HG02973 (cell line): ENCODE measurements around the gene ENTHD1.
A peak's percentile ranks its signal among the peaks of the same experiment; 100 is the strongest.
"Not testable (repeated sequence)": the region's sequence is repeated elsewhere in the genome, so short reads cannot be mapped to it uniquely, and the experiment has no call there.

Source experiments
- ATAC-seq: cut with Tn5 transposase; IDR thresholded peaks from one replicate; pipeline ENCODE4 v1.9.1; 2021; ENCODE audit warnings: moderate library complexity; ENCODE audit not compliant: unreplicated experiment

The ENTHD1 gene

GRCh38 chr22:39851606-39852315, 41.8 kb downstream of the ENTHD1 start:
- ATAC-seq, result no peak

GRCh38 chr22:39847477-39847876, 46.1 kb downstream of the ENTHD1 start:
- no peak for ATAC-seq

GRCh38 chr22:39846539-39846938, 47.0 kb downstream of the ENTHD1 start:
- not testable (repeated sequence) for ATAC-seq

GRCh38 chr22:39845529-39845928, 48.0 kb downstream of the ENTHD1 start:
- no peak for ATAC-seq

- no peak for ATAC-seq
Observed at GRCh38 chr22:39839917-39840510, 53.5 kb downstream of the ENTHD1 start.

GRCh38 chr22:39839204-39839603, 54.4 kb downstream of the ENTHD1 start:
- ATAC-seq, result no peak

- no peak for ATAC-seq
Observed at GRCh38 chr22:39833610-39834009, 60.0 kb downstream of the ENTHD1 start.

- ATAC-seq, result no peak
Observed at GRCh38 chr22:39833093-39833492, 60.5 kb downstream of the ENTHD1 start.

- ATAC-seq, result no peak
Observed at GRCh38 chr22:39832627-39833074, 60.9 kb downstream of the ENTHD1 start.

- ATAC-seq, result peak; percentile 85
Observed at GRCh38 chr22:39825661-39826102, 67.9 kb downstream of the ENTHD1 start.

GRCh38 chr22:39821008-39821407, 72.6 kb downstream of the ENTHD1 start:
- ATAC-seq, result no peak

GRCh38 chr22:39820256-39820655, 73.3 kb downstream of the ENTHD1 start:
- ATAC-seq, result no peak

- ATAC-seq, result no peak
Observed at GRCh38 chr22:39819429-39819828, 74.1 kb downstream of the ENTHD1 start.

- ATAC-seq, result no peak
Observed at GRCh38 chr22:39818094-39818493, 75.5 kb downstream of the ENTHD1 start.

- no peak for ATAC-seq
Observed at GRCh38 chr22:39815932-39816331, 77.6 kb downstream of the ENTHD1 start.

GRCh38 chr22:39814899-39815298, 78.7 kb downstream of the ENTHD1 start:
- no peak for ATAC-seq

- no peak for ATAC-seq
Observed at GRCh38 chr22:39809772-39810557, 83.6 kb downstream of the ENTHD1 start.

- no peak for ATAC-seq
Observed at GRCh38 chr22:39808081-39808480, 85.5 kb downstream of the ENTHD1 start.

GRCh38 chr22:39806109-39806508, 87.5 kb downstream of the ENTHD1 start:
- no peak for ATAC-seq

- no peak for ATAC-seq
Observed at GRCh38 chr22:39805117-39805516, 88.4 kb downstream of the ENTHD1 start.

GRCh38 chr22:39802682-39803081, 90.9 kb downstream of the ENTHD1 start:
- no peak for ATAC-seq
